ENCODE data around the gene RHOT2. TPM values are rescaled to one million over a fixed set of nuclear protein-coding genes. Genes with fewer than 3 reads are reported as not detected.

RHOT2 gene
- total and polyA plus RNA-seq, 10 of the 15 experiments (the other 5 are each of a cell fraction or from before 2014, with no cell fraction given), result 3.7 to 174 (median 69.8) TPM

- no peak for TF ChIP-seq ZBTB33 (IDR thresholded peaks at IDR 0.05)
- no peak for TF ChIP-seq EED (IDR thresholded peaks at IDR 0.05; ENCODE audit: low read depth)
- TF ChIP-seq, protein P1, sequence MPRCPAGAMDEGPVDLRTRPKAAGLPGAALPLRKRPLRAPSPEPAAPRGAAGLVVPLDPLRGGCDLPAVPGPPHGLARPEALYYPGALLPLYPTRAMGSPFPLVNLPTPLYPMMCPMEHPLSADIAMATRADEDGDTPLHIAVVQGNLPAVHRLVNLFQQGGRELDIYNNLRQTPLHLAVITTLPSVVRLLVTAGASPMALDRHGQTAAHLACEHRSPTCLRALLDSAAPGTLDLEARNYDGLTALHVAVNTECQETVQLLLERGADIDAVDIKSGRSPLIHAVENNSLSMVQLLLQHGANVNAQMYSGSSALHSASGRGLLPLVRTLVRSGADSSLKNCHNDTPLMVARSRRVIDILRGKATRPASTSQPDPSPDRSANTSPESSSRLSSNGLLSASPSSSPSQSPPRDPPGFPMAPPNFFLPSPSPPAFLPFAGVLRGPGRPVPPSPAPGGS (IDR thresholded peaks at IDR 0.05; ENCODE audit: borderline replicate concordance, insufficient read depth, low read depth, low read length, poor library complexity, severe bottlenecking), result no peak
- peak; percentile 73; the same call in 1 of the 2 replicates for TF ChIP-seq LARP7 (IDR thresholded peaks at IDR 0.05)
- no peak for TF ChIP-seq ZBTB4 (CRISPR knock-in tag; IDR thresholded peaks at IDR 0.05)
- TF ChIP-seq RCOR1 (conservative IDR thresholded peaks at IDR 0.05; ENCODE audit: low read depth, low read length), result no peak; the same call in 1 of the 2 replicates
Observed at GRCh38 chr16:636206-637080, 31.5 kb upstream of the RHOT2 start, which contains the start of gene METTL26 (continued).

Data from GM12878 (cell line).